Measurements from ENCODE around the gene LTBP2.

LTBP2 gene

DNA sequence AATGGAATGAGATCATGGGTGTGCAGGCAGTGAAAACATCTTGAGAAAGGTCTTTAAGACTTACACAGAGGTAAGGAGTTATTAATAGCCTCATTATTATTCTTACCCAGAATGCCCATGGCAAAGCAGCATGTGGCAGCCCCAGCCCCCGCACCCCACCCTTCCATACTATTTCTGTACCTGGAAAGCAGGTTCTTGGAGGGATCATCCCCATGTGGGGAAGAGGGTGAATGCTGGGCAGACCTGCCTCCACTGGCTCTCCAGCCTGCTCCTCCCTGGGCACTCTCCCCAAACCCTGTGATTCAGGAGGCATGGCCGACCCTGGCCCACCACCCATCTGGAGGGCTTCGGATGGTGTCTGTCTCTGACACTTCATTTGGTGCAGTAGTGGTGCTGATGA is 147.3 kb downstream of the LTBP2 start:
- POLR2A ChIA-PET: no interaction called here
- CTCF ChIA-PET: interaction anchor here (1.2 to 1.3 kb wide), 2 partner anchors 7 to 27 kb away, joined by 3 read pairs; no protein-coding TSS in a partner anchor
- no peak for TF ChIP-seq YY1 (tag by site-specific recombination; IDR thresholded peaks at IDR 0.05)
- TF ChIP-seq SP7 (tag by site-specific recombination; IDR thresholded peaks at IDR 0.05): no peak
- no peak for TF ChIP-seq ZNF211 (tag by site-specific recombination; IDR thresholded peaks at IDR 0.05; ENCODE audit: low read depth)
- TF ChIP-seq GLI2 (tag by site-specific recombination; IDR thresholded peaks at IDR 0.05; ENCODE audit: borderline replicate concordance, low read depth): no peak
- TF ChIP-seq ZNF26 (tag by site-specific recombination; IDR thresholded peaks at IDR 0.05): no peak
- TF ChIP-seq KLF9 (tag by site-specific recombination; IDR thresholded peaks at IDR 0.05; ENCODE audit: low read depth): no peak
- TF ChIP-seq ZNF624 (tag by site-specific recombination; IDR thresholded peaks at IDR 0.05): no peak
- no peak for TF ChIP-seq ZNF521 (tag by site-specific recombination; IDR thresholded peaks at IDR 0.05)
- no peak for TF ChIP-seq ZNF169 (tag by site-specific recombination; IDR thresholded peaks at IDR 0.05)
- no peak for TF ChIP-seq ZNF292 (tag by site-specific recombination; IDR thresholded peaks at IDR 0.05; ENCODE audit: borderline replicate concordance, low read depth)
- TF ChIP-seq KLF7 (tag by site-specific recombination; IDR thresholded peaks at IDR 0.05; ENCODE audit: borderline replicate concordance): no peak
- no peak for TF ChIP-seq ZNF10 (tag by site-specific recombination; IDR thresholded peaks at IDR 0.05)
- no peak for TF ChIP-seq TCF7L2 (IDR thresholded peaks at IDR 0.05; ENCODE audit: borderline replicate concordance, low read depth, low read length)
- no peak for TF ChIP-seq ZNF600 (tag by site-specific recombination; IDR thresholded peaks at IDR 0.05)
- TF ChIP-seq ZNF175 (tag by site-specific recombination; IDR thresholded peaks at IDR 0.05): no peak
- no peak for TF ChIP-seq ZIC2 (tag by site-specific recombination; IDR thresholded peaks at IDR 0.05)
- TF ChIP-seq ZNF24 (tag by site-specific recombination; IDR thresholded peaks at IDR 0.05): no peak
- Histone ChIP-seq H3K9me3 (ENCODE audit: control insufficient read depth, insufficient read depth, low read depth, low read length) (no peaks in the 10 kb centered on the region), H3K4me1 (ENCODE audit: control insufficient read depth, insufficient read depth, low read length) (no peaks in the 10 kb centered on the region), H3K27ac (ENCODE audit: extremely low read depth, low read depth, low read length) (no peak overlapping the region), H3K4me3 (ENCODE audit: low read depth, low read length) (no peak overlapping the region), H3K36me3 (ENCODE audit: control insufficient read depth in 2 of 2, insufficient read depth in 1 of 2, low read length in 2 of 2) (no peaks in the 10 kb centered on the region)

DNA sequence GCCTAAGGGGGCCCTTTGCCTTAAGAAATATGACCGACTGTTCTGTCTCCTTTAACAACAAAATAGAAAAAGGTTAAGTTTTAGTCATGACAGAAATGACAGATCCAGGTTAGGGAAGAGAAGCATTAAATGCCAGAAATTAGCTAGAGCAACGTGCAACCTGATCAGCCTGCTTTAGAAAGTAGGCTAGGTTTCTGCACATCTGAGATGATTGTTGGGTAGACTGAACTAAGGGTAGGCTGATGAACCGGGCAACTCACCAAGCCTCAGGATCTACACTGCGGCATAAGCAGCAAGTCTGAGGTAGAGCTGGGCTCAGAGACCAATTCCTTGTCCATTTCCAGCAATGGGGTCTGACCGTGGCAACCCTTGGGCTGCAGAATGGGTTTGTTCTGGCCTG is 148.3 kb downstream of the LTBP2 start:
- CTCF ChIA-PET: no interaction called here
- no peak overlapping the region for H3K27ac ChIP-seq (ENCODE audit: extremely low read depth, low read depth, low read length)
- POLR2A ChIA-PET: no interaction called here
- no peaks in the 10 kb centered on the region for H3K9me3 ChIP-seq (ENCODE audit: control insufficient read depth, insufficient read depth, low read depth, low read length)
- H3K4me3 ChIP-seq (ENCODE audit: low read depth, low read length): no peak overlapping the region
- no peaks in the 10 kb centered on the region for H3K36me3 ChIP-seq (ENCODE audit: control insufficient read depth in 2 of 2, insufficient read depth in 1 of 2, low read length in 2 of 2)
- H3K4me1 ChIP-seq (ENCODE audit: control insufficient read depth, insufficient read depth, low read length): no peaks in the 10 kb centered on the region
- no peak for TF ChIP-seq INSM2 (tag by site-specific recombination; IDR thresholded peaks at IDR 0.05)

GRCh38 chr14:74462993-74463392 is 149.0 kb downstream of the LTBP2 start:
- TF ChIP-seq FEZF1 (tag by site-specific recombination; IDR thresholded peaks at IDR 0.05): peak; percentile 52
- no peak for TF ChIP-seq KLF8 (tag by site-specific recombination; IDR thresholded peaks at IDR 0.05)
- H3K4me1 ChIP-seq (ENCODE audit: control insufficient read depth, insufficient read depth, low read length): no peaks in the 10 kb centered on the region
- no peak overlapping the region for H3K4me3 ChIP-seq (ENCODE audit: low read depth, low read length)
- no peaks in the 10 kb centered on the region for H3K9me3 ChIP-seq (ENCODE audit: control insufficient read depth, insufficient read depth, low read depth, low read length)
- no peak overlapping the region for H3K27ac ChIP-seq (ENCODE audit: extremely low read depth, low read depth, low read length)
- ChIA-PET POLR2A (no interaction called here), CTCF (no interaction called here)
- no peaks in the 10 kb centered on the region for H3K36me3 ChIP-seq (ENCODE audit: control insufficient read depth in 2 of 2, insufficient read depth in 1 of 2, low read length in 2 of 2)
